Inflammatory macrophage treated with lipopolysaccharide for 4 hours (primary cell): ENCODE results near the gene PCSK4.
"Not testable (repeated sequence)": the region's sequence is repeated elsewhere in the genome, so short reads cannot be mapped to it uniquely, and the experiment has no call there.

ENCODE experiments used
- DNase-seq: peaks from one replicate; pipeline ENCODE4 v3.0.0-alpha.2; 2020

PCSK4 gene

DNA sequence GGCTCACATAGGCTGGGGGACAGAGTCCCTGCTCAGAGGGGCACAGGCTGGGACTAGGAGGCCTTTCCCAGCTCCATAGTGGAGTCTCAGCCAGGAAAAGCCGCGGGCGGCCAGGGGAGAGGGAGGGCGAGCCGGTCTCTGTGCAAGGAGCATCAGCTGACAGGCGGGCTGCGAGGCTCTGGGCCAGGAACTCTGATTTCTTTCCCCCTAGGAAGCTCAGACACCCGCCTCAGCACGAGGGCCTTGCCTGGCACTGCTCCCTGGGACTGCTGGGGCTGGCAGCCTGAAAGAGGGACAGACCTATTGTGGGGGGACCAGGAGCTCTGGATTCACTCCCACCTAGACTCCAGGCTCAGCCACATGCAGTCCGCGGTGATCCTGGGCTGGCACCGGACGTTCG, 31.5 kb upstream of the PCSK4 start:
- DNase-seq, result no peak

GRCh38 chr19:1520203-1520780, 30.1 kb upstream of the PCSK4 start:
- no peak for DNase-seq

DNA sequence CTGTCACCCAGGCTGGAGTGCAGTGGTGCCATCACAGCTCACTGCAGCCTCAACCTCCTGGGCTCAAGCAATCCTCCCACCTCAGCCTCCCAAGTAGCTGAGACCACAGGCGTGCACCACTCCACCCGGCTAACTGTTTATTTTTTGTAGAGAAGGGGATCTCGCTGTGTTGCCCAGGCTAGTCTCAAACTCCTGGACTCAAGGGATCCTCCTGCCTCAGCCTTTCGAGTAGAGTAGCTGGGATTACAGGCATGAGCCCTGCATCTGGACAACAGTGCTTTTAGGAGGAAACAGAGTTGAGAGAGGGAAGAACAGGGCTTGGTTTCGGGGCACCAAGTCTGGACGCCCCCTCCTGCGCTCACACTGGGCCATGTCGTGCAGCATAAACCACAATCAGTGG, 29.7 kb upstream of the PCSK4 start:
- not testable (repeated sequence) for DNase-seq

- no peak for DNase-seq
Measured at GRCh38 chr19:1518471-1518870, 28.3 kb upstream of the PCSK4 start.

GRCh38 chr19:1516395-1516753, 26.2 kb upstream of the PCSK4 start:
- no peak for DNase-seq

- DNase-seq, result no peak
Measured at GRCh38 chr19:1514986-1515721, 25.0 kb upstream of the PCSK4 start.

DNA sequence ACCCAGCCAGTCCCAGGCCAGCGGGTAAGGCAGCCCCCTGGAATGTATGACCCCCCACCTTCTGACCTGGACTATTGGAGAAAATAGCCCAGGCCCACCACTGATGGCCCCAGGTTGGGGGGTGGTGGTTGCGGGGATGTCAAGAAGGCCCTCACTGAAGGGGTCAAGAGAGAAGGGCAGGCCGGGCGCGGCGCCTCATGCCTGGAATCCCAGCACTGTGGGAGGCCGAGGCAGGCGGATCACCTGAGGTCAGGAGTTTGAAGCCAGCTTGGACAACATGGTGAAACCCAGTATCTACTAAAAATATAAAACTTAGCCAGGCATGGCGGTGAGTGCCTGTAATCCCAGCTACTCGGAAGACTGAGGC, 24.1 kb upstream of the PCSK4 start:
- no peak for DNase-seq

DNA sequence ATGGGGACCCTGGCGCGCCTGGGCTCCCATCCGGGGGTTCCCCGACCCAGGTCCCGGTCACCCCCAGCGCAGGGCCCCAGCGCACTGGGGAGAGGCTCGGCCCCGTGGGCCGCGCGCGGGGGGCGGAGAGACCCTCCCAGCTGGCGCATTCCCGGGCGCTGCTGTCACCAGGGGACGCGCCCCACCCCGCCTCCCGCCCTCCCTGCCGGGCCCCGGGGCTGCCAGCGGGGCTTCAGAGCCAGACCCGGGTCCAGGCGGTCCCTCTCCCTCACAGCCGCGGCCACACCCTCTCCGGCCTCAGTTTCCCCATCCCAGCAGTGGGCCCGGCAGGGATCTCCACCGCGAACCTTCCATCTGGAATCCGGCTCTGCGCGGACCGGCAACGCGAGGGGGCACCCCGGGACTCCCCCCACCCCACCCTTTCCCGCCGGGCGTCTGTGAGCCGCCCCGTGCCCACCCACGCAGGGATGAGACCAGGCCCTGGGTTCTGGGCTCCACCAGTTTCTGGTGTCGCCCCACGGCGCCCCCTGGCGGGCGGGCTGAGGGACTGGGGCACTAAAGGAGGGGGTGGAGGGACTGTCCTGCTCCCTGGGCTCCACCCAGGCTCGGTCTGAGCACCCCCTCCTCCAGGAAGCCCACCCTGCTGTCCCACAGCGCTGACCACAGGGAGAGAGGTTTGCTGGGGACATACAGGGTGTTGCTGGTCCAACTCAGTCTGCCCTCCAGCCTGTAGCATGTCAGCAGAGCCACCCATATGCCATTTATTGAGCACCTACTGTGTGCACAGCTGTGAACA, 23.5 kb upstream of the PCSK4 start:
- DNase-seq, result peak; percentile 65

GRCh38 chr19:1512671-1513498, 22.7 kb upstream of the PCSK4 start, which contains the start of gene ADAMTSL5:
TSS of gene ADAMTSL5 (minus strand) at chr19:1513019. CDS start at chr19:1510943, 2,076 bp downstream.
- DNase-seq, result peak; percentile 64

- no peak for DNase-seq
Measured at GRCh38 chr19:1511318-1512317, 21.5 kb upstream of the PCSK4 start.

DNA sequence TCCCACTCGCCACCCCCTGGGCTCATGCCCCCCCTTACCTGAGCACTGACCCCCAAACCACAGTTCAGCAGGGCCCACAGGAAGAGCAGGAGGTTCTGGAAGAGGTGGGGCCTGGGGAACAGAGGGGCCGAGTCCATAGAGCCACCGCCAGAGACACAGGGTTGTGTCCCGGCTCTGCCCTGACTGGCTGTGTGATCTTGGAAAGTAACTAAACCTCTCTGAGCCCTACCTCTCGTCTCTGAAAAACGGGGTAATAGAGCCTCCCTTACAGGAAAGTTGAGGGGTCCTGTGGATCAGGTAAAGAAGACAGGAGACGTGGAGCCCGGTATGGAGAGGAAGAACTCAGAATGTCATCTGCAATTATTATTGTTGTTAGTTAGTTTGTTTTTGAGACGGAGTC, 20.7 kb upstream of the PCSK4 start:
- no peak for DNase-seq

- no peak for DNase-seq
Measured at GRCh38 chr19:1510442-1510806, 20.3 kb upstream of the PCSK4 start.

GRCh38 chr19:1509602-1510441, 19.7 kb upstream of the PCSK4 start:
- DNase-seq, result no peak

DNA sequence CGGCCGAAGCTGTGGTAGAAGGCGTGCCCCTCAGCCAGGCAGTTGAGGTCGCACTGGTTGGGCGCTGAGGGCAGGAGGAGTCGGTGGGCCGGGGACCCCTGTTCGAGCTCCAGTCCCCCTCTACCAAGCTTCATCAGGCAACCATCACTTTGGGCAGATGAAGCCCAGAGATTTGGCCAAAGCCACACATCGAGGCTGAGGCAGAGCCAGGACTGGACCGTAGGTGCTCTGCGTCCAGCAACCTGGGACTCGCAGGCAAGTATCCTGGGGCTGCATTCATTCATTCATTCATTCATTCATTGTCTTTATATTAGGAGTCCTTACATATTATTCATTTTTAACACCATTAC, 18.3 kb upstream of the PCSK4 start:
- DNase-seq, result no peak

DNA sequence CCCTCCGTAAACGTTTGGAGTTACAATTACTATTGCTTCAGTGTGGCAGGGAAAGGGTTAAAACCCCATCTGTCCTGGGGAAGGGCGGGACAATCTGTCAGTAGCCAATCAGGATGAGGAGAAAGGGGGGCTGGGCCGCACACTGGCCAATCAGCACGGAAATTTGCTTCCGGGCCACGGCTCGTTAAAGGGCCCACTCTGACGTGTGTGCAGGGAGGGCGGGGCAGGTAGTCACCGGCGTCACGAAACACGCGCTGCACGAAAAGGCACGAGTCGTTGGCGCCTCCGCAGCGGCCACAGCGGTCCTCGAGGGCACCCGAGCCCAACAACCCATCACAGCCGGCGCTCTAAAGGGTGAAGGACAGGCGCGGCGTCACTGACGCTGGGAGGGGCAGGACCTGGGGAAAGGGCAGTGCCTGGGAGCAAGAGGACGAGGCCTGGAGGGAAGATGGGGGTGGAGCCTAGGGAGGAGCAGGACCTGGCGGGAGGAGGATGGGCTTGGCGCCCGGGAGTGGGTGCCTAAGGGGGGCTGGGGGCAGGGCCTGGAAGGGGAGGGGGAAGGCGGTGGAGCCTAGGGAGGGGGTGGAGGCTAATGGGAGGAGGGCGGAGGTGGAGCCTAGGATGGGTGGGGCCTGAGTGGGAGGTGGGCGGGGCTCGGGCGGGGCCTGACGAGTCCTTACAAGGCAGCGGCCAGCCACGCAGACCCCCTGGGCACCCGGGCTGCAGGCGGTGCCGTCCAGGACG, 17.8 kb upstream of the PCSK4 start:
- DNase-seq, result peak; percentile 85

GRCh38 chr19:1507192-1507660, 17.1 kb upstream of the PCSK4 start:
- DNase-seq, result no peak

- DNase-seq, result no peak
Measured at GRCh38 chr19:1505991-1506881, 16.1 kb upstream of the PCSK4 start.

GRCh38 chr19:1505012-1505411, 14.9 kb upstream of the PCSK4 start:
- no peak for DNase-seq
